SH-SY5Y (cell line): ENCODE results near the gene SEMA3D.

ENCODE experiments used
- GATA2 ChIP-seq: IDR thresholded peaks from 2 replicates; pipeline ENCODE4 v1.6.1; 2011; ENCODE audit warnings: mild to moderate bottlenecking, low read depth, low read length
- GATA3 ChIP-seq: IDR thresholded peaks from 2 replicates; pipeline ENCODE4 v1.6.1; 2011; ENCODE audit warnings: low read depth, mild to moderate bottlenecking, low read length, moderate library complexity

- TF ChIP-seq GATA2 (no peak), GATA3 (no peak)
Observed at GRCh38 chr7:85224171-85224570, 37.3 kb upstream of the SEMA3D start.
